Measurements from ENCODE around the gene SDK2.

SDK2 gene

DNA sequence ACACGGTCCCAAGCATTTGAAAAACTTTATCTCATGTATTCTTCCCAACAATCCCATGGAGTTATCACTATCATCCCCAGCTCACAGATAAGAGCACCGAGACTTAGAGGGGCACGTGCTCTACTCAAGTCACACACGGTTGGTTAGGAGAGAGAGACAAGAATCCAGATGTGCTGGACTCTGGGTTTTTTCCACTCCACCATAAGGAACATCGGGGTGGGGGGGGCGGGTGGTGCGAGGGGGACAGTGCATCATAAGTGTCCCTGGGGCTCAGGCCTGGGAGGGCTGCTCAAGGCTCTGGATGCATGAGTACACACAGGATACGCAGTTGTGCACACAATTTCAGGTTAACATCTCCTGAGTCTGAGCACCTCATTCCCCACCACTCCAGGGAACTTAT is 339.8 kb downstream of the SDK2 start:
- DNase-seq (ENCODE audit: low spot score), result no peak

DNA sequence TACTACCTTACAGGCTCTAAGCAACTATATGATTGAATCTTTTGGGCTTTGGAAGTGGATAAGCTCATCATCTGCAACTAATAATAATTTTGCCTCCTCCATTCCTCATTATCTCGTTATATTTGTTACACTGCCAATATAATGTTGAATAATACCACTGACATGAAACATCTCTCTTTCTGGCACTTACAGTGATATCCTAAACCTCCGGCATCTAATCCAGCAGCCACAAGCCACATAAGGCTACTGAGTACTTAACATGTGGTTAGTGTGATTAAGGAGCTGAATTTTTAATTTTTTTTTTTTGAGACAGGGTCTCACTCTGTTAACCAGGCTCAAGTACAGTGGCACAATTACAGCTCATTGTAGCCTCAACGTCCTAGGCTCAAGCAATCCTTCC is 342.1 kb downstream of the SDK2 start:
- DNase-seq (ENCODE audit: low spot score), result no peak

DNA sequence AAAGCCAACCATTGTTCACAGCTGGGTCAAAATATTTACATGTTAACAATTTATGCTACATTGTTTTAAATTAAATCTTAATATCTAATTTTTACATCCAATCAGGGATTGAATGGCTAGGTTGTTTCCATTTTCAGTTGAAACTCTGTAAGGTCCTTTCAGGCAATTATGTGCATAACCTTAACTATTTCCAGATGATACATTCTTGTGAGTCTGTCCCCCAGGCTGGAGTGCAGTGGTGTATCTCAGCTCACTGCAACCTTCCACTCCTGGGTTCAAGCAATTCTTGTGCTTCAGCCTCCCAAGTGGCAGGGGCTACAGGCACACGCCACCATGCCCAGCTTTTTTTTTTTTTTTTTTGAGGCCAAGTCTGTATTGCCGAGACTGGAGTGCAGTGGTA is 342.9 kb downstream of the SDK2 start:
- DNase-seq (ENCODE audit: low spot score), result no peak

DNA sequence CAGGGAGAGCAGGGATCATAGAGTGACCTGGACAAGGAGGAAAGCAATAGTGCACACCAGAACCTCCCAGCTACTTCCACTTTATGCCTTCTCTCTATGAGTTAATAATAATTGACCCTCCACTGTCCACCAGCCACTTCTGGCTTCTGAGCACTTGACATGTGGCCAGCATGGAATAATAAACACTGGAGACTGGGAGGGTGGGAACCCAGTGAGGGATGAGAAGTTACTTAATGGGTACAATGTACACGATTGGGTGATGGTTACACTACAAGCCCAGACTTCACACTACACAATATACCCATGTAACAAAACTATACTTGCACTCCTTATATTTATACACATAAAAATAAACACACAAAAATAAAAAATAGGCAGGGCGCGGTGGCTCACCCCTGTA is 343.9 kb downstream of the SDK2 start:
- no peak for DNase-seq (ENCODE audit: low spot score)

DNA sequence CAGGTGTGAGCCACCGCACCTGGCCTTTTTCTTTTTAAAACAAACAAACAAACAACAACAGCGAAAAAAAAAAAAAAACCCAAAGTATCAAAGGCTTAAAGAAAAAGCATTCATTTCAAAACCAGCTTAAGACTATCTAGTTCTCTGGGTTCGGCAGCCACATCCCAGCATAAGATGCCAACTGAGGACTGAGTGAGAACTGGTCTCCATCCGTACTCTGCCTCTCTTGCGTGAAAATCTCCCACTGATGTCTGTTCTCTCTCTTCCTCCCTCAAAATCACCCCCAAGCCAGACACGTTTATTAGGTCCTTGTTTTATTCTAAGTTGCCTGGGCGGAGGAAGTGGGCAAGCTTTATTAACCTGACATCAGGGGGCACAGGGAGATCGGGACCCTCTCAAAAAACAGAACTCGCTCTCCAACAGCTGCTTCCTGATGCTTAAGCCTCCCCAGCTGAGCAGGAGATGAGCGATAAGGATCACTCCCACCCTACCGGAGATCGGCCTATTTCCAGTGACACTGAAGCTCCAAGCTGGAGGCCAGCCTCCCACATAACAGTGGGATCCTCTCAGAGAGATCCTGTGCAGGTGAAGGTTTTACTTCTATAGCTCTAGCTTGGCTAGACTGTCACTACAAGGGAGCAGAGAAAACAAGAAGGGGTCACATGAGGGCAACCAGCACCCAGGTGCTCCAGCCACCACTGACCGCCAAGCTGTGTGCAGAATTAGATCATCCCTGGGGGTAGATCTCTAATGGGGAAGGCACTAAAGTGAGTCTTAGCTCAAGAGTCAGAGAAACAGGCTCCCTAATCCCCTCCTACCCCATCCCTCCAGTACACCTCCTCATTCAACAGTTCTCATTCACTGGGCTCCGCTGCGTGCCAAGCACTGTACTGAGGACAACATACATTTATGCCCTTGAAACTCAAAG is 346.0 kb downstream of the SDK2 start:
- DNase-seq (ENCODE audit: low spot score), result no peak

DNA sequence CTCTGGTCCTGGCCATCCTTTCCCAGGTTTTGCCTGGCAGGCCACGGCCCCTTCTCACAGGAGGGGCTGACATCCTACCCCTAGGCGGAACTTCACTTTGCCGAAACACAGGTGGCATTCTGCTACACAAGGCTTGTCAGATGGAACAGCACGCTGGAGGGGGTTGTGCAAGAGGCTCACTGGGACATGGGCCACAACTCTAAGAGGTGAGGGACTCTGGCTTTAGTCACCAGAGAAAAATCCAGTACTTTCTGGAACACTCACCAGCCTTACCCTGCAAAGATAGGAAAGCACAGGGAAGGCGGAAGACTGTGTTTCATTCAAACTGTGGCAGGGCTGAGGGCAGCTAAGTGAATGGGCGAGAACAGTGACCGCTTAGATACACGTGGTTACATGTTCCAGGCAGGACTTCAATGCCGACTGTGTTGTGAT is 350.7 kb downstream of the SDK2 start:
- DNase-seq (ENCODE audit: low spot score), result no peak

DNA sequence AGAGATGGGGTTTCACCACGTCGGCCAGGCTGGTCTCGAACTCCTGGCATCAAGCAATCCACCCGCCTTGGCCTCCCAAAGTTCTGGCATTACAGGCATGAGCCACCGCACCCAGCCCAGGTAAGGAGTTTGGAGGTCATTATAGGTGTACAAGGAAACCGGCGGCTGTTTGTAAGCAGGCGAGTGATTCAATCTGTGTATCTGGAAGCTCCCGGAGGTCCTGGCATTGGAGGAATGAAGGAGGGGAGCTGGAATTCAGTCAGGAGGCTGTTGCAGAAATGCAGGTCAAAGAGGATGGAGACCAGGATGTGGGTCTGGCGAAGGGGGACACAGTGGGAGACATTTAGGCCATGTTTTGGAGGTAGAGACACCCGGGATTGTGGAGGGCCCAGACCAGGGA is 351.2 kb downstream of the SDK2 start:
- DNase-seq (ENCODE audit: low spot score), result no peak

DNA sequence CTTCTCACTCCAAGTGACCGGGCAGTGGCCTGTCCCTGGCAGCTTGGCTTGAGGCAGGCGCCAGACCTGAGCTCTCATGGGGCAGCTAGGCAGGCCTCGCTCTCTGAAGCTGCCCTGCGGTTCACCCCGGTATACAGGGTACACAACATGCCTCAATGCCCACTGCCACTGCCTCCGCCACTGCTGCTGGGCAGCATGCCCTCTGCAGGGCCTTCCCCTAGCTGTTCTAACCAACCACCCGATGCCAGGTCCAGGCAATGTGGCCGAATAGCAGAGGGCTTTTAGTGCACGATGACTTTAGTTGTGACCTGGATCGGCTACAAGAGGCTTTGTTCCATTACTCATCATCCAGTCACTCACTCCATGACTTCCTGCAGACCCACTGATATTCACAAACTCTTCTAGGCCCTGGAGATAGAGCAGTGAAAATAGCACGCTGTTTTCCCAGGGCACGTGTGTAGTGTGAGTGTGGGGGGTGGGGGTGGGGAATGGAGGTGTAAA is 352.2 kb downstream of the SDK2 start:
- no peak for DNase-seq (ENCODE audit: low spot score)

DNA sequence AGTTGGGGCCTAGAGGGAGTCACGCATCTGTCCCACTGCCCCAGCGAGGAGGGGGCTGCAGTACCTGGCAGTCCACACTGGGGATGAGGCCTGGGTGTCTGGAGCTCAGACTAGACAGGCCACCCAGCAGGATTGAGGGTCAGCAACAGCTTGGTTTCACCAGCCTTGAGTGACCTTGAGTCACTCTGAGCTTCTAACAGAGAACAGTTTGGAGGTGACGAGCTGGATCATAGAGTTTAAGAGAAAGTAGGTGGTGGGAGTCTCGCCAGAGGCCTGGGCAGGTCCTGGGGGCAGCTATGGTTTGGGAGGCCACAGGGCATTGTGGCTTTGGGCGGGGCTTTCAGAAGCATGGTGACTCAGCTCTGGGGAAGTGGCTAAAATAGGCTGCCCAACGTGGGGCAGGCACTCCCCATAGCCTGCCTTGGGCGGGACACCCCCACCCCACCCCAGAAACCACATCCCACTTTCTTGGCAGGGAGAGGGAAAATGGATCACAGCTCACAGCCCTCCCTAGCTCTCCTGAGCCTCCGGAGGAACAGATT is 352.9 kb downstream of the SDK2 start:
- no peak for DNase-seq (ENCODE audit: low spot score)

DNA sequence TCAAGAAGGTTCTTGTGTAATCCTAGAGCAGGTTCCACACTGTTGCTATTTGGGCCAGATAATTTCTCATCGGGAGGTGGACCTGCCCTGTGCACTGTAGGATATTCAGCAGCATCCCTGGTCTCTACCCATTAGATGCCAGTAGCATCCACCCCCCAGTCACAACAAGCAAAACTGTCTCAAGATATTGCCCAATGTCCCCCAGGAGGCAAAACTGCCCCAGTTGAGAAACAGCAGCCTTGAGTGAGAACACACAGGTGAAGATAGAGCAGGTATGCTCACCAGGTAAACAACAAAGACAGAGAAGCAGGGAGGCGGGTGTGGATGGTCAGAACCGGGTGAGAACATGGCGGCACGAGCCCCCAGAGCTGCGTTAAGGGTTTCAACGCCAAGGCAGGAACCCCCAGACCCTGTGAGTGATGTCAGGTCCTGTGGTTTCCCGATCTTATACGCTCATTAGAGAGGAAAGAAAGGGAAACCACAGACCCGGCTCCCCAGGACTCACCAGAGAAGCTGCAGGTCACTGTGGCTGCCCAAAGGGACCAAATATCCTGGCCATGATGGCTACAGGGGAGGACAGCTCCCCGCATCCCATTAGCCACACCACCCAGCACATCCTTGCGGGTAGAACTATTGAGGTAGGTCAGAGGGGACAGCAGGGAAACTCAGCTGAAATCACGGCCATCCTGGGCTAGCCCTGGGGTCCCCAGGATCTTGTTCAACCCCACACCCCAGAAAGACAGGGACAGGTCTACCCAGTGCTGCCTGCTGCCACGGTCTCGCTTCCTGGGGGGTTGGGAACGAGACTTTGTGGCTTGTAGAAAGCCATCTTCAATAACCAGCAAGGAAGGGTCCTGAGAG is 353.6 kb downstream of the SDK2 start:
- no peak for DNase-seq (ENCODE audit: low spot score)

DNA sequence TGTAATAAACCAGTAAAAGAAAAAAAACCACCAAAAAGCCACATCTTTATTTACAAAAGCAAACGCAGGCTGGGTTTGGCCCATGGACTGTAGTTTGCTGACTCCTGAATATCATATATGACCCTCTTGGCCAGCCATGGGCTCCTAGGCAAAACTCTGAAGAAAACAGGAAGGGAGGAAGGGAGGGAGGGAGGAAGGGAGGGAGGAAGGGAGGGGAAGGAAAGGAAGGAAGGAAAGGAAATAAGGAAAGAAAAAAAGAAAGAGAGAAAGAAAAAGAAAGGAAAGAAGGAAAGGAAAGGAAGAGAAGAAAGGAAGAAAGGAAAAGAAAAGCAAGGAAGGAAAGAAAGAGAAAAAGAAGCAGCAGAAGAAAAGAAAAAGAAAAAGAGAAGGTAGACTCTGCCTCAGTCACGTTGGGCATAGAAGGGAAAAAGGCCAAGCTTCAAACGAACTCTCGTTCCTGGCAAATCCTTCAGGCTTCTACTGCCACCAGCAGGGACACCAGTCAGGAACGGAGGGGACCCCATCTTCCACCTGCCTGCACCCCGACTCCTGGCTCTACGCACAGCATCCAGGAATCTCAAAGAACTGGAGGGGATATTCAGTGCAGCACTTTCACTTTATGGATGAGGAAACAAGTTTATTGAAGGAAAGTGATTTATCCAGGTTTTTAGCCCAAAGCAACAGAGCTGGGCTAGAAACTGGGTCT is 354.5 kb downstream of the SDK2 start:
- DNase-seq (ENCODE audit: low spot score), result no peak

DNA sequence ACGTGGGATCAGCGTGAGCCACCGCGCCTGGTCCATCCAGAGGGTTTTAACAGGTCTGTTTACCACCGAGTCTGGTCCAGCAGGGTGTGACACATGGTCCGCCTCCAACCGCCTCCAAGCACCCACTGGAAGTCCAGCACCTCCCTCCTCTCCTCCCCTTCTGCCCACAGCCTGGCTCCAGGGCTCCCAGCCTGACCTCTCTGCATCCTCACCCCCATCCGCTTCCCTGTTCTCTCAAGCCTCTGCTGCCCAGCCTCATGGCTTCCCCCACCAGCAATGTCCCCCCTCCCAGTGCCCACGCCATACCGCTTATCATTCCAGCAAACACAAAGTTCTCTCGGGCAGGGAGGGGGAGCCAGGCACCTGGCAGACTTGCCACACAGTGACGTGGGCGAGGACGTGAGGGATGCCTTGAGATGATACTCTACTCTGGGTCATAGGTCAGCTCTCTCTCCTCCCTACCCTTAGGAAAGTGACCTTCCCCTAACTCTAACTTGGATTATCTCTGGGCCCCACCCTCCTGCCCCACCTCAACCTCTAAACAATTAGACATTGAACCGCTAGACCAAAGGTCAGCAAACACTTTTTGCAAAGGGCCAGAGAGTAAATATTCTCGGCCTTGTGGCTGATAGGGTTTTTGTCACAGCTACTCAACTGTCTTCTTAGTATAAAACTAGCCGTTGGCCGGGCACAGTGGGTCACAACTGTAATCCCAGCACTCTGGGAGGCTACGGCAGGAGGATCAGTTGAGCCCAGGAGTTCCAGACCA is 355.5 kb downstream of the SDK2 start:
- DNase-seq (ENCODE audit: low spot score), result no peak

DNA sequence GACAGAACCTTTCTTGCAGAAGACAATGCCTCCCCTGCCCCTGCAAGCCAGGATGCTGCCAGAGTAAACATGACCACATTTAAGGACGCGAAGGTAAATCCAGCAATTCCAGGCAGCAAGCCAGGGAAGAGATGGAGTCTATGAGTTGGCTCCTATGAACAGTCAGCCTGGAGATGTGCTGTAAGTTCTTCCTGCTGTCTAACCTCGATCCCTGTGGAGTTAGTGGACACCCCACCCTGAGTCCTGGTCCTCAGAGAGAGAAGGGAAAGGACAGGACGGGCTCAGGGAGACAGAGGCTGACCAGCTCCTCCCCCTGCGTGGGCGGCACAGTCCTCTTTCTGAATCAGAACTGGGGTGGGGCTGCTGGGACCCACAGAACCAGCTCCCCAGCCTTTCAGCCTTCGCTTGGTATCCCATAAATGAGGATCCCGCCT is 357.4 kb downstream of the SDK2 start:
- DNase-seq (ENCODE audit: low spot score), result no peak

DNA sequence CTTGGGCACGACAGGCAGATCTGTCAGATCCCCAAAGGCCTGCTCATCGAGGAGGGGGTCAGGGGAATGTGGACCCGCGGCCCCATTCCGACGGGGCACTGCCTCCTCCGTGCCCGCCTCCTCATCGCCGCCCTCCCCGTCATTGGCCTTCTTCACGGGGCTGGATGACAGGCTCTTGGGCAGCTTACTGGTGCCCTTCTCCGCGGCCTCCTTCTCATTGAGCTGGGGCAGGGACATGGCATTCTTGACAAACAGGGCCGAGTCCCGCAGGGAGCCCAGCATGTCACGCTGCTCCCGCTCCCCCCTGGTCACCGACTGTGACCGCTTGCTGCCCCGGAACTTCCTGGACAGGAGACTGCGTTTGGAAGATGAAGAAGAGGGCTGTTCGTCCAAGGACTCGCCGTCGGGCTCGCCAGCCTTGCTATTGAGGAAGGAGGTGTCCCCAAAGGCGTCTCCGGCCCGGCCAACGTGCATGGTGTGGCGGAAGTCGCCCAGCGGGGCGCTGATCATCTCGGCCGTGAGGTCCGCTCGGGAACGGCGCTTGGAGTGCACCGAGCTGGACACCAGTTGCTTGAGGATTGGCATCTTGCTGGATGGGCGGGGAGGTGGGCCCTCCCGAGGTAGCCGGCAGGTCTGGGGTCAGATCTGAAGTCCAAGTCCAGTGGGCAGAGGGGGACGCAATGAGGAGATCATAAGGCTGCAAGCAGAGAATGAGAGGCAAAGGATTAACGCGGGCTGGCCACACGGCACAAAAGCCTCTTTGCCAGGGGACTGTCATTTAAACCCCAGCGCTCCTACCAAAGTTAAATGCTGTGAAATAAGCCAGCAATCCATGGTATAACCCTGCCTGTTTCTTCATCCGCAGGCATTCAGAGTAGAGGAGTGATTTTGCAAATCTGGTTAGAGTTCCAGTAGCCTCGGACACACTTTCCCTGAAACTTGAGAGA is 358.1 kb downstream of the SDK2 start:
- DNase-seq (ENCODE audit: low spot score), result no peak

DNA sequence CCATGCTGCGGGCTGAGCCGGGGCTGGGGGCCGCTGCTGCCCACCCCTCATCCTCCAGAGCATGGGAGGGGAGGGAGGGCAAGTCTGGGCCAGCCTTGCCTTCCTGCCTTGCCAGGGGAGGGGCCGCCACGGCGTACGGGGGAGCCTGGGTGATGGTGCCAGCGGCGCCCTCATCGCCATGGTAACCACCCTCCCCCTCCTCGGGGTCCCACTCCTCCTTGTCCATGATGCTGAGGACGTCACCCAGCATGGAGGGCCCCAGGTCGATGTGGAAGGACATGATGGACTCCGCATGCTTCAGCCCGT is 358.7 kb downstream of the SDK2 start:
- DNase-seq (ENCODE audit: low spot score), result no peak

DNA sequence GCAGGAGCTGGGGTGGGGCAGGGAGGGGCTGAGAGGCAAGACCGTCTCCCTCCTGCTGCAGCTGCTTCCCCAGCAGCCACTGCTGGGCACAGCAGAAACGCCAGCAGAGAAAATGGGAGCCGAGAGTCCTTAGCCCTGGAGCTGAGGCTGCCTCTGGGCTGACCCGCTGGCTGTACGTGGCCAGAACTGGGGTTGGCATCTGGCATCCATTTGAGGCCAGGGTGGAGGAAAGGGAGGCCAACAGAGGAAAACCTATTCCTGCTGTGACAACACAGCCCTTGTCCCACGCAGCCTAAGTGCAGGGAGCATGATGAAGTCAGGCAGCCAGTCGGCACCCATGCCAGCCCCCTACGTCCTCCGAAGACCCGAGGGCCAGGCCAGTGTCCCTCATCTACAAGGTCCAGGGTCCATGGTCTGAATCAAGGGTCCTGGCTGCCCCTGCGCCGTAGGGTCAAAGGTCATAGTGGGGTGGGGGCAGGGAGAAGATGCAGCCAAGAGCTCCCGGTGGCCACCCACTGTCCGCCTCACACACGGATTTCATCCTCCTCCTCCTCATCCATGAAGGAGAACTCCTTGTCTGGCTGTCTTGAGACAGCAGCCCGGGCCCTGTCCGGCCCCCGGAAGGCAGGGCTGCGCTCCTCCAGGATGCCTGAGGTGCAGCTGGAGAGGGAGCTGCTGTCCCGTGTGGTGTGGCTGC is 359.2 kb downstream of the SDK2 start:
- no peak for DNase-seq (ENCODE audit: low spot score)
